Measurements from ENCODE around the gene GJD2.

Gene GJD2

DNA sequence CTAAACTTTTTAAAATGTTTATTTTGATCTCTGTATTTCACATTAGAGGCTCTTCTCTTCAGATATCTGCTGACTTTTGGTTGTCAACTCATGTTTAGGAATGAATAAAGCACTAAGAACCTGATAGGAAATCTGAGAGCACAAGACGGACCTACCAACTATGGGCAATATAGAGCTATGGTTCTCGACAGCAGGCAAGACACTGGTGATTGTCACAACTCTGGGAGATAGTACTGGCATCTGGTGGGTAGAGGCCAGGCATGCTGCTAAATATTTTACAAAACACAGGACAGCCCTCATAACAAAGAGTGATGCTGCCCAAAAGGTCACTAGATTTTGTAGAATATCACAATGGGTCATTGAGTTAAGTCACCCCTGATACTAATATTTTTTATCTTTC is 17.5 kb upstream of the GJD2 start:
- no peak for DNase-seq

DNA sequence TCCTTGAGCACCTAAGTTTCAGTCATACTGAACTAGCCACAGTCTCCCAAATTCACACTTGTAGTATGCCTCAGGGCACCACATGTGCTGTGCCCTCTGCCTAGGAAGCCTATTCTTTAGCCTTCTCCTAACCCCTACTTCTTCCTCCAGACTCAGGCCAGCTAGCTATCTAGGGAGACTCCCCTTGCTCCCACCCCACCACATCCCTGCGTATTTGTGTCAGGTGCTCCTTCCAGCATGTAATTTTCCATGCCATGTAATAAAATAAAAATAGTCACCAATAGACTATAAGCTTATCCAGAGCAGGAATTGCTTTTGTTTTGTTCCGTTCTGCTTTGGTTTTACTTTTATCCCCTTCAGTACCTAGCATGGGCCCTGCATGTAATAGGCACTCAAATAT is 14.9 kb upstream of the GJD2 start:
- DNase-seq, result no peak

- DNase-seq, result no peak
Observed at GRCh38 chr15:34768530-34768929, 13.7 kb upstream of the GJD2 start.

- DNase-seq, result no peak
Observed at GRCh38 chr15:34765741-34766140, 10.9 kb upstream of the GJD2 start.

GRCh38 chr15:34760909-34761308 is 6.1 kb upstream of the GJD2 start:
- no peak for DNase-seq

- no peak for DNase-seq
Observed at GRCh38 chr15:34759992-34760391, 5.2 kb upstream of the GJD2 start.

DNA sequence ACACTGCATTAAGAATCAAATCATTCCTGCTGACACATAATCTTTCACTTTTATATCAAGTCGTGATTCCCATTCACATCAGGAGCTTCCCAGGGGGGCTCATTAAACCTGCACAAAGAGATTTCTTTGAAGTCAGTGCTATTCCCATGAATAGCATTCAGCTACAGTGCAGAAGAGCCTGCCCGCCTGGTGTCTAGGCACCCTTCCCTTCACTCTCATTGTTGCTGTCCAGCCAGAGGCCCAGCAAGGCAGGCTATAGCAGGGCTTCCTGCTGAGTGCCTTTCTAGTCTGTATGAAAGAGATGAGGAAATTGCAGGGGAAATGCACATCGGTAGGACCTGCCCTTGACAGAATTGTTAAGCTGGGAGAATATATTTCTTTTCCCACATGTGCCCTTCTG is 4.5 kb upstream of the GJD2 start:
- no peak for DNase-seq

DNA sequence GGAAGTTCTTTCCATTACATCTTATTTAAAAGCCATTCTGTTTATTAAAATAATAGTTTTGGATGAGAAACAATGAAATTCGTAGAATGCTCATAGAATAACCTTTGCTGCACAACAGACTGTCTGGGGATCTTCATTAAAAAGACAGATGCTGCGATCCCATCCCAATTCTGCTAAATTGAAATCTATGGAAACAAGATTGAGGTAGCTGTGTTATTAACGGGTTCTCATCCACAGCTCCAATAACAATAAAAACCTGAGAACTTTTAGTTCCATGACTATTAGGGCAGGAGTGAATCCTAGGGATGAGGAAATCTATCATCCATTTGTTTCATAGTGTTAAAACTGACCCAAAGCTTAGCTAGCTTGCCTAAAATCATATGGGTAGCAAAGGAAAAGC is 2.5 kb upstream of the GJD2 start:
- DNase-seq, result no peak

GRCh38 chr15:34755419-34755773 is 598 bp upstream of the GJD2 start:
- no peak for DNase-seq

GRCh38 chr15:34754171-34754601 is 612 bp downstream of the GJD2 start:
- no peak for DNase-seq

- no peak for DNase-seq
Observed at GRCh38 chr15:34753236-34753894, 1.4 kb downstream of the GJD2 start.

DNA sequence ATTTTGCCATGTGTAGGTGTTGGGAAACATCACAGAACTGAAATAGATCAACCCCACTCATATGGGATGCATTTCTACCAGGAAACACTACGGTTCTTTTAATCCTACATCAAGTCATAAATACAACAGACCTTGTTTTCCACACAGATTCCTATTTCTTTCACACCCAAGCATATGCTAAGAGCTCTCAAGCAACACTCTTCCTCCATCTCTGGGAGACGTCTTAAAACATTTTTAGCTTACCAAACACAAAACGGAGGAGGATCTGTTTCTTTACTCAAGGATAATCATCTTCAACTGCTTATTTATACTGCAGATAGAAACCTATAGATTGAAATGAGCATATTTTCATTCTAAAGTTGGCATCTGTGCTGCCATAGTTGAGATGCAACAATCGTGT is 5.1 kb downstream of the GJD2 start:
- DNase-seq, result no peak

GRCh38 chr15:34739346-34739745 is 15.5 kb downstream of the GJD2 start:
- no peak for DNase-seq

DNA sequence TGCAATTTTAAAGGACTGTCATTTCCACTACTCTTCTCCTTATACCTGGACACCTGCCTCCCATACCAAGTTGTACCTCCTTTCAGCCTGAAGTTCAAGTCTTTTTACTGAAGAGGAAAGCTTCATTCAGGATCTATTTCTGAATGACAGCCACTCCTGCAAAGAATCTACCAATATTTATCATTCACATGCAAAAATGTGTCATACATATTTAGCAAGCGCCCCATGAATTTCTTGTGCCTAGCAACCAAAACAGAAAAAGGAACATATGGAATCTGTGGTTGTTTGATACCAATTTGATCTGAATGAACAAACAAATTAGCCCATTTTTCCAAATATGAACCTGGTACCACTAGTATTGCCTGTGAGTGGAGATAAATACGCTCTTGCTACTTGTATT is 16.8 kb downstream of the GJD2 start:
- no peak for DNase-seq

GRCh38 chr15:34737477-34737876 is 17.3 kb downstream of the GJD2 start:
- no peak for DNase-seq

GRCh38 chr15:34734303-34734702 is 20.5 kb downstream of the GJD2 start:
- DNase-seq, result no peak

DNA sequence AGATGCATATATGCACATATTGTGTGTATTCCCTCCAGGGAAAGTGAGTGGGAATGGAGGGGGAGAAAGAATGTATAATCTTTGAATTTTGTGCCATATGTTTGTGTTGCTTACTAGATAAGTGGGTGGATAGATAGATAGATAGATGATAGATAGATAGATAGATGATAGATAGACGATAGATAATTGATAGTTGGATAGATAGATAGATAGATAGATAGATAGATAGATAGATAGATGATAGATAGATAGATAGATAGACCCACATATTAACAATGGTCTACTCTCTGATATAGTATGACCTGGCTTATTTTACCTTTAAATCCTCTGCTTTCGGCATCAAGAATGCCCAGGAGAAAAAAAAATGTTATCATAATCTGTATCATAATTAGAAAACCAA is 21.2 kb downstream of the GJD2 start:
- DNase-seq, result no peak

DNA sequence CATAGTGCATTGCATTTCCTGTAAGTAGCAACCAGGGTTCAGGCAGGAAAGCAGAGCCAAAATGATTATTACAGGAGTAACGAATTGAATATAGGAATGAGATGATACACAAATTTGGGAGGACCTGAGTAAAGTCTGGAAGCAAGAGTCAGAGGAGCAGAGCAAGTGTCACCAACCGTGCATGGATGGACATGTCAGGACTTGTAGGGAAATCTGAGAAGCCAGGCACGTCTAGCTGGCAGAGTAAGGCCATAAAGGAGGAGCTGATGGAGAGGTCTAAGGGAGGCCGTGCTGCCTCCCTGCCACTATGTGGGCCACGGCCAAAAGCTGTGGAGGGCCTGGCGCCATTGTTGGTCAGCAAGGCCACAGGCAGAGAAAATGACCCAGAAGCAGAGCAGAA is 22.4 kb downstream of the GJD2 start:
- DNase-seq, result no peak

GRCh38 chr15:34730701-34731100 is 24.1 kb downstream of the GJD2 start:
- DNase-seq, result no peak

- no peak for DNase-seq
Observed at GRCh38 chr15:34729886-34730285, 24.9 kb downstream of the GJD2 start.

GRCh38 chr15:34729056-34729455 is 25.7 kb downstream of the GJD2 start:
- no peak for DNase-seq

- no peak for DNase-seq
Observed at GRCh38 chr15:34726406-34727100, 28.2 kb downstream of the GJD2 start.

DNA sequence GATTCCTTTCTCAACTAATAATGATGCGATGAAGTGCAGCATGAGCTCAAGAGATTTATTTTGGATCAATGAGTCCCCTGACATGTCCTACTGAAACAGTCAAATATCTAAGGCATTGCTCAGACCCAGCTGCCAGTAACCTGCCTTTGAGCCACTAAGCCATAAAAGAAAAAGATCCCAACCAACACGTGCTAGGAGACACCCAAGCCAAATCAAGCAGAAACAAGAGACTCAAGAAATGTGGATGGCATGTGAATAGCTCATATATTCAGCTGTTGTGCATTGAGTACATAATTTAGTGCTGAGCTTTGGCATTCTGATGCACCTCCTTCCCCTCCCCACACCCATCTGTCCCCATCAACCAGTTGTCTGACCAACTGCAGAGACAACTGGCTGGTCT is 29.2 kb downstream of the GJD2 start:
- DNase-seq, result no peak

- DNase-seq, result no peak
Observed at GRCh38 chr15:34724481-34724880, 30.3 kb downstream of the GJD2 start.

DNA sequence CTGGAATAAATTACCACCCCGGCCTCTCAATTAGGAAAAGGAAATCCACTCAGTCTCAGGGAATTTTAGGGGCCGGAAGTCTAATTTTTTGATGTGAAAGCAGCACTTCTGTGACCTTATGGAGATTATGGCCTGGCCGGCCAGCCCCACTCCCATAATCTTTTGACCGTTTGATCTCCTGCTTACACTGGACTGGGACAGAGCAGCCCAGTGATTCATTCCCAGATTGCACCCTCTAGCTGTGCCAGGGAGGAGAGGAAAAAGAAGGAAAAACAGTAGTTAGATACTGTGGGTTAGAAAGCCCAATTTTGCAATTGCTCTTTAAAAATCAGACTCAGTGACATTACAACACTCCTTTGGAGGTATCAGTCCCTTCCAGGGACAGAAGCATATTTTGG is 32.4 kb downstream of the GJD2 start:
- no peak for DNase-seq
